Measurements from ENCODE around the gene STING1.
A peak's percentile ranks its signal among the peaks of the same experiment; 100 is the strongest.
"Not testable (repeated sequence)": the region's sequence is repeated elsewhere in the genome, so short reads cannot be mapped to it uniquely, and the experiment has no call there.

The STING1 gene

DNA sequence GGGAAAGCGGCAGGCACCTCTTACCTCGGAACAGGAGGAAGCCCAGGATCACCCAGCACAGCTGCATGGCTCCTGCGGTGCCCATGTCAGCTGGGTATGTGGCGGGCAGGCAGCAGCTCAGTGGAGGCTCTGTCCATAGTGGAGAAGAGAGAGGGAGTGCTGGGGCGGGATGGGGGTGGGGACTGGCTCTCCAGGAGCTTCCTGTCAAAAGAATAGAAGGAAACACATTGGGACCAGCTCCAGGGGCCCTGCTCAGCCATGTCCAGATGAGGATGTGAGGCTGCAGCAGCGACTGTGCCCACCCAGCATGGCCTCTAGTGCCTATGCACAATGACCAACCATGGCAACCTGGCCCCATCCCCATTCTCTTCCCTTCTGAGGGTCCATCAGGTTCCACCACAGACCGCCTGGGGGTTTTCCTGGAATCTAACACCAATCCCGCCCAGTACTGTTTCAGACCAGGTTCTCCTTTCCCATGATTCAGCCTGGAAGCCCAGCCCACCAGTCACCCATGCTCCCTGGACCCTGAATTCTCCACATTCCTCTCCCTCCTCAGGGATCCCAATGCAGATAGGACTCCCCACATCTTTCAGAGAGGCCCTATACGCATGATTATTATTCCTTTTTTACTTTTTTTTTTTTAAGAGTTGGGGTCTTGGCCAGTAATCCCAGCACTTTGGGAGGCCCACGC is 19.8 kb downstream of the STING1 start, which contains the start of gene ECSCR:
TSS of gene ECSCR (minus strand) at position 158 of the 691 bp plus-strand sequence. CDS start at position 85, 73 bp downstream.
- no peak for DNase-seq (ENCODE audit: low spot score)

GRCh38 chr5:139461698-139462097 is 20.9 kb downstream of the STING1 start:
- peak; percentile 59 for DNase-seq (ENCODE audit: low spot score)

- DNase-seq (ENCODE audit: low spot score), result no peak
Measured at GRCh38 chr5:139461176-139461575, 21.4 kb downstream of the STING1 start.

DNA sequence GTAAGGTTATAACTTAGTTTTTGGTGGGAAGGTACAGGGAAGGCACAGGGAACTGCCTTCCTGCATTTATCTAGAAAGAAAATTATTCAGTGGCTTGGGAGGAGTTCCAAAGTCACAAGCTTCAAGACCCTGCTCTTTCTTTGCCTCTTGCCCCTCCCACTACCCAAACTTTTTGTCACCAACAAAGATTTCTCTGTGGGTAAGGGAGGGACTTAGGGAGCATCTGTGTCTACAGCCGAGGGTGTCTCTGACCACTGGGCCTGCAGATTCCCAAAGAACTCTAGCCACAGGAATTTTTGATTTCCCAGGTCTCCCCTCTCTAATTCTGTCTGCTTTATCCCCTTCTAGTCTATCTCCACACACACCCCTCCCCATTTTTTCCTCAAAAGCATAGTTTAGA is 22.1 kb downstream of the STING1 start:
- peak; percentile 18 for DNase-seq (ENCODE audit: low spot score)

DNA sequence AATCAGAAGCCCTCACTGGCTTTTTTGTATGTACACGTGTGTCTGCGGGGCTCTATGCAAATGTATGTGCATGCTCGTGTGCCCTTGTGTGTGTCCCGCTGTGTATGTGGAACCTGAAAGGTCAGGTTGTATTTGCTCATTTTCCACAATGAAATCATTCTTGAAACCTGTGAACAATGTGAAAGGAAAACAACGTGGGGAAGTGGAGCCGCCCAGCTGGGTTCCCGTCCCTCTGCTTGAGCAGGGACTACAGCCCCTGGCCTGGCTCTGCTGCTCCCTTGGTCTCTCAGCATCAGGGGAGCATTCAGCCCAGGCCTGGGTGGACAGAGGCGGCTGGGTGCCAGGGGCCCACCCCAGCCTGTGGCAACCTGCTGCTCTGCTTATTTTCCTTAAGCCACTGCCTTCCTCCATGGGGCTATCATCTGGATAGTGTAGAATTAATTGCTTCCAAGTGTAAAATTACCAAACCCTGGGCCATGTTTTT is 23.1 kb downstream of the STING1 start:
- no peak for DNase-seq (ENCODE audit: low spot score)

GRCh38 chr5:139458580-139459407 is 23.8 kb downstream of the STING1 start:
- peak; percentile 91 for DNase-seq (ENCODE audit: low spot score)

GRCh38 chr5:139457653-139458306 is 24.8 kb downstream of the STING1 start:
- DNase-seq (ENCODE audit: low spot score), result no peak

- DNase-seq (ENCODE audit: low spot score), result no peak
Measured at GRCh38 chr5:139457241-139457640, 25.3 kb downstream of the STING1 start.

GRCh38 chr5:139456776-139457175 is 25.8 kb downstream of the STING1 start:
- no peak for DNase-seq (ENCODE audit: low spot score)

GRCh38 chr5:139454568-139455290 is 27.8 kb downstream of the STING1 start:
- DNase-seq (ENCODE audit: low spot score), result no peak

- no peak for DNase-seq (ENCODE audit: low spot score)
Measured at GRCh38 chr5:139453683-139454567, 28.6 kb downstream of the STING1 start.

DNA sequence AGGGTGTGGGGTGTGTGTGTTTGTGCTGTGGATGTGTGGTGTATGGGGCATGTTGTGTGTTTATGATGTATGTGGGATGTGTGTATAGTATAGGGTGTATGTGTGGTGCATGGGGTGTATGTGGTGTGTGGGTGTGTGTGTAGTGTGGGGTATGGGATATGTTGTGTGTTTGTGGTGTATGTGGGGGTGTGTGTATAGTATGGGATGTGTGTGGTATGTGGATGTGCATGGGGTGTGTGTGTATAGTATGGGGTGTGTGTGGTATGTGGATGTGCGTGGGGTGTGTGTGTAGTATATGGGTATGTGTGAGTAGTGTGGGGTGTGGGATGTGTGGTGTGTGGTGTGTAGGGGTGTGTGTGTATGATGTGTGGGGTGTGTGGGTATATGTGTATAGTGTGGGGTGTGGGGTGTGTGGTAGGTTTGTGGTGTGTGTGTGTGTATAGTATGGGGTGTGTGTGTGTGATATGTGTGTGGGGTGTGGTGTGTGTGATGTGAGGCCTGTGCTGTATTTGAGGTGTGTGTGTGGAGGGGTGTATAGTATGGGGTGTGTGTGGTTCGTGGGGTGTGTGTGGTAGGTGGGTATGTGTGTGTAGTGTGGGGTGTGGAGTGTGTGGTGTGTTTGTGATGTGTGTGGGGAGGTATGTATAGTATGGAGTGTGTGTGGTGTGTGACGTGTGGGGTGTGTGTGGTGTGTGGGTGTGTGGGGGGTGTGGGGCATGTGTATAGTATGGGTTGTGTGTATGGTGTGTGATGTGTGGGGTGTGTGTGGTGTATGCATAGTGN is 30.5 kb downstream of the STING1 start:
- no peak for DNase-seq (ENCODE audit: low spot score)

GRCh38 chr5:139451176-139451575 is 31.4 kb downstream of the STING1 start:
- no peak for DNase-seq (ENCODE audit: low spot score)

- DNase-seq (ENCODE audit: low spot score), result peak; percentile 45
Measured at GRCh38 chr5:139446956-139447779, 35.4 kb downstream of the STING1 start.

GRCh38 chr5:139445325-139446170 is 37.0 kb downstream of the STING1 start:
- peak; percentile 48 for DNase-seq (ENCODE audit: low spot score)

DNA sequence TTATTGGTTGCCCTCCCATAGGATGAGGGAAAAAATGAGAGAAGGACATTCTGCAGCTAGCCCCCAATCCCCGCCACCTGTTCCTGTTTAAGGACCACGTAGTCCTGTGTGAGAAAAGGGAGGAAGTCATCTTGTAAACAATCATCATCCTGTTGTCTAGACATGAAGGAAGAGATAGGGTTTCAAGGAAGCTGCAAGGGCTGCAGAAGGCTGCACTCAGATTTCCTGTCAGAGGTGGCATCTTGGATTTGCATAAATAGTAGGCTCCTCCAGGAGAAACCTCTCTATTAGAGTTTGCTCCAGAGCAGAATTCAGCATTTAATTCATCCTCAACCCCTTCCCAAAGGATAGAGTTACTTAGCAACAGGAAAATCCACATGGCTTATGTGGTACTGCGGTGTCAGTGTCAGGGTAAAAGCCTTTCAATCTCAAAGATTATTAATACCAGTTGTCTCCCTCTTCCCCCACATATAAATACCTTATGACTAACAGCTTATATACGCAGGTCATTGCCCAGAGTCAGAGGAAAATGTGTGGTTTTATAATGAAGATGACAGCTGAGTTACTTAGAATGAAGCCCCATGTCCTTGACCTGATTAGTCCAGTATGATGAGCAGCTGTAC is 38.6 kb downstream of the STING1 start:
- DNase-seq (ENCODE audit: low spot score), result peak; percentile 77

DNA sequence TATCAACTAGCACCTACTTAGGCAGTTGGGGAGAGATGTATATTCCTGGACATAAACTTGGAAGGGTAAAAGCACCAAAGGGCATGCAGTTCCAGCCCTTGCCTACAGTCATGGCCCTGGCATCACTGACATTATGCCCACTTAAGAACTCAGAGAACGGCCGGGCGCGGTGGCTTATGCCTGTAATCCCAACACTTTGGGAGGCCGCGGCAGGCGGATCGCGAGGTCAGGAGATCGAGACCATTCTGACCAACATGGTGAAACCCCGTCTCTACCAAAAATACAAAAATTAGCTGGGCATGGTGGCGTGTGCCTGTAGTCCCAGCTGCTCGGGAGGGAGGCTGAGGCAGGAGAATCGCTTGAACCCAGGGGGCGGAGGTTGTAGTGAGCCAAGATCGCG is 42.1 kb downstream of the STING1 start:
- DNase-seq (ENCODE audit: low spot score), result not testable (repeated sequence)
